ENCODE data around the gene GRIK2.

Gene GRIK2

DNA sequence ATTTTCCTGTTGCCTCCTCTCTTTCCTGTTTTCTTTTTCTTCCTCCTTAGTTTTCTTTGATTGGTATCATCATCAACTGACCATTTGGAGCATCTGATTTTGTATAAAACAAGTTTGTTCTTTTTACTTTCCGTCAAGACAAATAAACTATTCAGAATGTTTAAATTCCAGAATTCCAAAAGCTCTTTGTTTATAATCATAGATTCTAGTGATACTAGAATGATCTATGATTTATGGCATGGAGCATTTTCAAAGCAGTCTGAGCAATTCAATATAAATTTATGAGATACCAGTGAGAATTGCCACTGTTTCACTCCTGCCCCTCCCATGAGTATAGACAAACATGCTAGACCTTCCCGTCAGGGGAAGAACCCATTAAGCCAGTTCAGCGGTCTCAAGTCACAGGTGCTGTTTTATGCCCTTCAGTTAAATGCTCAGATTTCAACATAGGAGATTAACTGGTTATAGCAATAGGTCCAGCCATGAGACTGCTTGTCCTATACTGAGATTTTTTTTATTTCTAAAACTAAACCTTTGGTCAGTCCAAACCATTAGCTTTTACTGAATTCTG, 60.7 kb downstream of the GRIK2 start:
- no peak overlapping the region for H3K27ac ChIP-seq (ENCODE audit: low read depth, low read length)
- no peaks in the 10 kb centered on the region for H3K36me3 ChIP-seq (ENCODE audit: control insufficient read depth, insufficient read depth, low read length)
- no peak overlapping the region for H3K9ac ChIP-seq (ENCODE audit: low read depth, low read length)
- H3K27me3 ChIP-seq (ENCODE audit: control insufficient read depth, insufficient read depth, low read length): no peaks in the 10 kb centered on the region
- H3K4me3 ChIP-seq (ENCODE audit: low read depth, low read length): no peak overlapping the region
- H3K4me1 ChIP-seq (ENCODE audit: control insufficient read depth, insufficient read depth, low read length): peaks cover 5% of the 10 kb centered on the region
- H3K9me3 ChIP-seq (ENCODE audit: control insufficient read depth, insufficient read depth, low read length): no peaks in the 10 kb centered on the region

DNA sequence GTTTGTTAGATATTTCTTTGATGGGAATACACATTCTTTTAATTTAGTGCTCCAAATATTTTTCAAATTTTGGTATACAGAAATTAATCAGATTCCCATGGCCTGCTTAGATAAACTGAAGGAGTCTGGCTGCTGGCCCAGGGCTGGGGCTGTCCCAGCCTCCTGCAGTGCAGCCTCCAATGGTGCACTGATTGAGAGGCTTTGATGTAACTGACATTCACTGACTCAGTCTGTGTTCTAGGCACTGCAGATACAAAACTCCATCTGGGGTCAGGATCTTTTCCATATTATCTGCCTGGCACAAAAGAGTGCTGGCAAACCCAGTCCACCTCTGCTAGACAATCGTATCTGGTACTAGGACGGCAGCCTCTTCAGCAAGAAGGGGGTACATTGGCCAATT, 64.8 kb downstream of the GRIK2 start:
- Histone ChIP-seq H3K36me3 (ENCODE audit: control insufficient read depth, insufficient read depth, low read length) (no peaks in the 10 kb centered on the region), H3K4me3 (ENCODE audit: low read depth, low read length) (no peak overlapping the region), H3K27me3 (ENCODE audit: control insufficient read depth, insufficient read depth, low read length) (no peaks in the 10 kb centered on the region), H3K4me1 (ENCODE audit: control insufficient read depth, insufficient read depth, low read length) (no peaks in the 10 kb centered on the region), H3K9ac (ENCODE audit: low read depth, low read length) (no peak overlapping the region), H3K9me3 (ENCODE audit: control insufficient read depth, insufficient read depth, low read length) (no peaks in the 10 kb centered on the region), H3K27ac (ENCODE audit: low read depth, low read length) (no peak overlapping the region)

DNA sequence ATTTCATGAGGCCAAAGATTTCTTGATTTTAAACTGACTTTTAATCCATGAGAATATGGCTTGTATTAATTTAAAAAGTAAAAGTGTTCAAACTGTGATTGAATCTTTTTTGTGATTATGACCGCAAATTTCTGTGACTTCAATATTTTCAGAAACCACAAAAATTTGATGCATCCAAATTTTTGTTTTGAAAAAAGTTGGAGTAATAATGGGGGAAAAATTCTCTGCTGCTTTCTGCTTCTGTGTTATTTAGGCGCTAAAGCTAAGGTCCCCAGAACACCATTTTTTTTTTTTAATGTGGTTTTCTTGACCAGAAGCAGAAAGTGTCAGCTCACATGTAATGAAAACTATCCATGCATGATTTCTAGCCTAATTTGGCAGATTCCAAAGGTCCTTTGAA, 65.3 kb downstream of the GRIK2 start:
- H3K9me3 ChIP-seq (ENCODE audit: control insufficient read depth, insufficient read depth, low read length): no peaks in the 10 kb centered on the region
- no peak overlapping the region for H3K4me3 ChIP-seq (ENCODE audit: low read depth, low read length)

DNA sequence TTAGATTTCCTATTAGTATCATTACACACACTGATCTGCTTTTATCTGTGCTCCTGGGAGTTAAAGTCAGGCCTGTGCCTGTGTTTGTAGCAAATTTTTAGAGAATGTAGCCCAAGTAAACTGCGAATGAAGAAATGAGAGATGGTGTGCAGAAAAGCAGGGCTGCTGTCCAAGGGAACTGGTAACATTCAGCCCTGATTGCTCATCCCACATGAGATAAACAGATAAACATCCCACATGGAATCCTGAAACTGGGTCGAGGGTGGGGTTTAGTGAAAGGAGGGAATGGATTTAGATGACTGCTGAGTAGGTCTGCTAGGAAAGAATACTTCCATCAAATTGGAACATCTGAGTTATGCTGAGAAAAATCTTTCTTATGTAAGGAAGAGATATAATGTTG, 69.1 kb downstream of the GRIK2 start:
- H3K9ac ChIP-seq (ENCODE audit: low read depth, low read length): no peak overlapping the region
- H3K4me3 ChIP-seq (ENCODE audit: low read depth, low read length): no peak overlapping the region
- H3K9me3 ChIP-seq (ENCODE audit: control insufficient read depth, insufficient read depth, low read length): no peaks in the 10 kb centered on the region
- no peaks in the 10 kb centered on the region for H3K4me1 ChIP-seq (ENCODE audit: control insufficient read depth, insufficient read depth, low read length)
- H3K36me3 ChIP-seq (ENCODE audit: control insufficient read depth, insufficient read depth, low read length): no peaks in the 10 kb centered on the region
- no peaks in the 10 kb centered on the region for H3K27me3 ChIP-seq (ENCODE audit: control insufficient read depth, insufficient read depth, low read length)
- no peak overlapping the region for H3K27ac ChIP-seq (ENCODE audit: low read depth, low read length)

More for the DNA sequence above, 65.3 kb downstream of the GRIK2 start:
- no peaks in the 10 kb centered on the region for H3K4me1 ChIP-seq (ENCODE audit: control insufficient read depth, insufficient read depth, low read length)
- no peak overlapping the region for H3K27ac ChIP-seq (ENCODE audit: low read depth, low read length)
- no peaks in the 10 kb centered on the region for H3K36me3 ChIP-seq (ENCODE audit: control insufficient read depth, insufficient read depth, low read length)
- no peak overlapping the region for H3K9ac ChIP-seq (ENCODE audit: low read depth, low read length)
- no peaks in the 10 kb centered on the region for H3K27me3 ChIP-seq (ENCODE audit: control insufficient read depth, insufficient read depth, low read length)

- Histone ChIP-seq H3K9me3 (ENCODE audit: control insufficient read depth, insufficient read depth, low read length) (no peaks in the 10 kb centered on the region), H3K4me3 (ENCODE audit: low read depth, low read length) (no peak overlapping the region), H3K27ac (ENCODE audit: low read depth, low read length) (no peak overlapping the region), H3K27me3 (ENCODE audit: control insufficient read depth, insufficient read depth, low read length) (no peaks in the 10 kb centered on the region), H3K36me3 (ENCODE audit: control insufficient read depth, insufficient read depth, low read length) (no peaks in the 10 kb centered on the region), H3K9ac (ENCODE audit: low read depth, low read length) (no peak overlapping the region), H3K4me1 (ENCODE audit: control insufficient read depth, insufficient read depth, low read length) (peaks cover 6% of the 10 kb centered on the region; the same call in 1 of the 2 replicates)
Observed at GRCh38 chr6:101465863-101466262, 72.4 kb downstream of the GRIK2 start.

- Histone ChIP-seq H3K27ac (ENCODE audit: low read depth, low read length) (no peak overlapping the region), H3K9ac (ENCODE audit: low read depth, low read length) (no peak overlapping the region), H3K4me3 (ENCODE audit: low read depth, low read length) (no peak overlapping the region), H3K4me1 (ENCODE audit: control insufficient read depth, insufficient read depth, low read length) (no peaks in the 10 kb centered on the region), H3K9me3 (ENCODE audit: control insufficient read depth, insufficient read depth, low read length) (no peaks in the 10 kb centered on the region), H3K36me3 (ENCODE audit: control insufficient read depth, insufficient read depth, low read length) (no peaks in the 10 kb centered on the region), H3K27me3 (ENCODE audit: control insufficient read depth, insufficient read depth, low read length) (no peaks in the 10 kb centered on the region)
Observed at GRCh38 chr6:101477436-101477835, 83.9 kb downstream of the GRIK2 start.

GRCh38 chr6:101478891-101479290, 85.4 kb downstream of the GRIK2 start:
- H3K27ac ChIP-seq (ENCODE audit: low read depth, low read length): no peak overlapping the region
- no peaks in the 10 kb centered on the region for H3K4me1 ChIP-seq (ENCODE audit: control insufficient read depth, insufficient read depth, low read length)
- no peak overlapping the region for H3K4me3 ChIP-seq (ENCODE audit: low read depth, low read length)
- H3K9ac ChIP-seq (ENCODE audit: low read depth, low read length): no peak overlapping the region
- no peaks in the 10 kb centered on the region for H3K27me3 ChIP-seq (ENCODE audit: control insufficient read depth, insufficient read depth, low read length)
- no peaks in the 10 kb centered on the region for H3K9me3 ChIP-seq (ENCODE audit: control insufficient read depth, insufficient read depth, low read length)
- no peaks in the 10 kb centered on the region for H3K36me3 ChIP-seq (ENCODE audit: control insufficient read depth, insufficient read depth, low read length)

DNA sequence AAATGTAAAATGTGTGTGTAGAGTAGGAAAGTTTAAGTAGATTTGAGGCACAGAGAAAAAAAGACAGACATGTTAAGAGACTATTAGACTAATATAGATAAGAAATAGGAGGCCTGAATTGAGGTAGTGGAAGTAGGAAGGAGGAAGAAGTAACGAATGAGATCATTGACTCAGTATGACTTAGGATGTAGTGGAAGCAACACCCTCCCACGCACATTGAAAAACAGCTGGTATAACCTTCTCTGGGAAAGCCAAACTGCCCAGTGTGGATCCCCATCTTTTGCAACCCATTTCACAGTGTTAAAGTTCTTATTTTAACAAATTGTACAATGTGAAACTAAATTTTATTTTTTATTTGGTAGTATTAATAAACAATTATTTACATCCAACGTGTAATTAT, 89.1 kb downstream of the GRIK2 start:
- H3K9me3 ChIP-seq (ENCODE audit: control insufficient read depth, insufficient read depth, low read length): no peaks in the 10 kb centered on the region
- H3K36me3 ChIP-seq (ENCODE audit: control insufficient read depth, insufficient read depth, low read length): no peaks in the 10 kb centered on the region
- H3K4me3 ChIP-seq (ENCODE audit: low read depth, low read length): no peak overlapping the region
- H3K4me1 ChIP-seq (ENCODE audit: control insufficient read depth, insufficient read depth, low read length): peaks cover 11% of the 10 kb centered on the region; the same call in 1 of the 2 replicates
- no peak overlapping the region for H3K27ac ChIP-seq (ENCODE audit: low read depth, low read length)
- H3K27me3 ChIP-seq (ENCODE audit: control insufficient read depth, insufficient read depth, low read length): no peaks in the 10 kb centered on the region
- H3K9ac ChIP-seq (ENCODE audit: low read depth, low read length): no peak overlapping the region

- H3K9ac ChIP-seq (ENCODE audit: low read depth, low read length): no peak overlapping the region
- H3K4me1 ChIP-seq (ENCODE audit: control insufficient read depth, insufficient read depth, low read length): peaks cover 11% of the 10 kb centered on the region; the same call in 1 of the 2 replicates
- H3K27ac ChIP-seq (ENCODE audit: low read depth, low read length): no peak overlapping the region
- no peaks in the 10 kb centered on the region for H3K27me3 ChIP-seq (ENCODE audit: control insufficient read depth, insufficient read depth, low read length)
- H3K9me3 ChIP-seq (ENCODE audit: control insufficient read depth, insufficient read depth, low read length): no peaks in the 10 kb centered on the region
- H3K36me3 ChIP-seq (ENCODE audit: control insufficient read depth, insufficient read depth, low read length): no peaks in the 10 kb centered on the region
- H3K4me3 ChIP-seq (ENCODE audit: low read depth, low read length): no peak overlapping the region
Observed at GRCh38 chr6:101484781-101485180, 91.3 kb downstream of the GRIK2 start.

DNA sequence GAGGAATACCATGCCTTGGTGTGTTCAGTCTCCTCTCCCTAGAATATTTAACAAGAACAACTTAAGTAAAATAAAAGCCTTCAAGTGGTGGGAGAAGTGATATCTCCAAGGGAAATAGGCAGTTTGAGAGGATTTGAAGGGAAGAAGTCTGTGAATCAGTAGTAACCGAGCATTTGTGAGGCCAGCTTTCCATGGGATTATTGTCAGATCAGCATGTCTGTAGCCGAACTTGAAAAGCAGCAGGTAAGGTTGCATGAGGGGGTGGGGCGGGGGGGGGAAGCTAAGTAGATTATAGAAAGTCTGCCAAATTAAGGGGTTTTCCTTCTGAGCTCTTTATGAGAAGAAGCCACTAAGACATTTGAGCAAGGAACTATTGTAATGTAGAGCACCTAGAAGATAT, 92.6 kb downstream of the GRIK2 start:
- Histone ChIP-seq H3K36me3 (ENCODE audit: control insufficient read depth, insufficient read depth, low read length) (no peaks in the 10 kb centered on the region), H3K27ac (ENCODE audit: low read depth, low read length) (peak overlapping the region; percentile 69), H3K9me3 (ENCODE audit: control insufficient read depth, insufficient read depth, low read length) (no peaks in the 10 kb centered on the region), H3K4me1 (ENCODE audit: control insufficient read depth, insufficient read depth, low read length) (peaks cover 11% of the 10 kb centered on the region; the same call in 1 of the 2 replicates), H3K4me3 (ENCODE audit: low read depth, low read length) (no peak overlapping the region; the same call in 1 of the 2 replicates), H3K9ac (ENCODE audit: low read depth, low read length) (0 out of 2 replicates have a peak overlapping the region, but pooled peaks have one; percentile 5), H3K27me3 (ENCODE audit: control insufficient read depth, insufficient read depth, low read length) (no peaks in the 10 kb centered on the region)

DNA sequence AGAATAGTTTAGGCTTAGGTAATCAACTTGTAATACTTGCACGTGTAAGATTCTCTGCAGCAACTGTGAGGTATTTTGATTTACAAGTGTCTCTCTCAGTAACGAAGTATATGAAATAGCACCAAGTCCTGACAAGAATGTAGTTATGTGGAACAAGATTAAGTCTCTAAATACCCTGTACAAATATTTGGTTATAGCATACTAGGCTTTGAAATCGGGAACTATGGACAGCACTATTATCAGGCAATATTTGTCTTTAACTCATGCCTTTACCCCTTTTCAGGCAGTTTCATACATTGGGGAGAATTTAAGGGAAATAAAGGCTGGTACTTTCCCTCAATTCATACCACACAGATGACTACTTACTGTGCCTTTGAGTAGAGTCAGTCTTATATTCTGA, 93.2 kb downstream of the GRIK2 start:
- H3K36me3 ChIP-seq (ENCODE audit: control insufficient read depth, insufficient read depth, low read length): no peaks in the 10 kb centered on the region
- H3K27ac ChIP-seq (ENCODE audit: low read depth, low read length): no peak overlapping the region
- no peak overlapping the region for H3K9ac ChIP-seq (ENCODE audit: low read depth, low read length)
- peaks cover 11% of the 10 kb centered on the region; the same call in 1 of the 2 replicates for H3K4me1 ChIP-seq (ENCODE audit: control insufficient read depth, insufficient read depth, low read length)
- H3K4me3 ChIP-seq (ENCODE audit: low read depth, low read length): no peak overlapping the region
- H3K9me3 ChIP-seq (ENCODE audit: control insufficient read depth, insufficient read depth, low read length): no peaks in the 10 kb centered on the region
- H3K27me3 ChIP-seq (ENCODE audit: control insufficient read depth, insufficient read depth, low read length): no peaks in the 10 kb centered on the region

Measured in HUES48 (cell line).